Renal cortex interstitium (tissue), 11 donors: ENCODE results near the gene CLP1. TPM values are rescaled to one million over a fixed set of nuclear protein-coding genes. Genes with fewer than 3 reads are reported as not detected.
"Not testable (repeated sequence)": the region's sequence is repeated elsewhere in the genome, so short reads cannot be mapped to it uniquely, and the experiment has no call there.

Experiments
- DNase-seq, 11 donors: peaks; one replicate each; pipeline ENCODE4 v3.0.0-alpha.2; 2013; ENCODE audit warnings: low read depth in 9 of 11, low spot score in 4 of 11; ENCODE audit errors: extremely low read depth in 1 of 11
- polyA plus RNA-seq, 3 donors: library from polyadenylated mRNA; unstranded; fragments of 120-200 nt; gene quantifications; one replicate each; pipeline ENCODE4 v1.2.1, GENCODE V29; 2013; ENCODE audit not compliant: insufficient read length in 3 of 3

The CLP1 gene
- polyA plus RNA-seq, 3 donors, result 14.5 to 18.5 (median 16.8) TPM

- DNase-seq, result no peak
These were observed 6.8 kb upstream of the CLP1 start for GRCh38 chr11:57650739-57651090.

GRCh38 chr11:57651408-57651807 lies 6.2 kb upstream of the CLP1 start:
- DNase-seq, result no peak

- DNase-seq, result not testable (repeated sequence)
These were observed 5.3 kb upstream of the CLP1 start for GRCh38 chr11:57652230-57652629.

DNA sequence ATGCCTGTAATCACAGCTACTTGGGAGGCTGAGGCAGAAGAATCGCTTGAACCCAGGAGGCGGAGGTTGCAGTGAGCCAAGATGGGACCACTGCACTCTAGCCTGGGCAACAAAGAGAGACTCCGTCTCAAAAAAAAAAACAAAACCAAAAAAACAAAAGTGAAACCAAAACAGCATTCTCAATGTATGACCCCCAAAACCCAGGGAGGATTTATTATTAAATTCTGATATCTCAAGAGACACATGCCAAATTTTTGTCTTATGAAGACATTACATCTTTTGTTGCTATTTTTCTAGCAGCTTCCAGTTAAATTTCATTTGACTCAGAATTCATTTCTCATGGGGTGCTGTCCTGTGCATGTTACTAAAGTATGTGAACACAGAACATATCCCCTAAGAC lies 4.9 kb upstream of the CLP1 start:
- no peak for DNase-seq

DNA sequence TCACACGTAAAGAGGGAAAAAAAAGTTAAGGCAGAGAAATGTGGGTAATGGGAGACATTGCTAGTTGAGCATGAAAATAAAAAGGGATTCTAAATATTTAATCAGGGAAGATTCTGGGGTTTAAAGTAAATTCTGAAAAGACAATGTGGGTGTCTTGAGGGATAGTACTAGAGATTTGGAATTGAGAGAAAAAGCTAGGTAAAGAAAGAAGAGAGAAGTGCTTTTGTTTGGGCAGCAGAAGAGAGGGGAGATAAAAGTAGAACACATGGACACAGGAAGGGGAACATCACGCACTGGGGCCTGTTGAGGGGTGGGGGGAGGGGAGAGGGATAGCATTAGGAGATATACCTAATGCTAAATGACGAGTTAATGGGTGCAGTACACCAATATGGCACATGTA lies 4.4 kb upstream of the CLP1 start:
- DNase-seq, result no peak

DNA sequence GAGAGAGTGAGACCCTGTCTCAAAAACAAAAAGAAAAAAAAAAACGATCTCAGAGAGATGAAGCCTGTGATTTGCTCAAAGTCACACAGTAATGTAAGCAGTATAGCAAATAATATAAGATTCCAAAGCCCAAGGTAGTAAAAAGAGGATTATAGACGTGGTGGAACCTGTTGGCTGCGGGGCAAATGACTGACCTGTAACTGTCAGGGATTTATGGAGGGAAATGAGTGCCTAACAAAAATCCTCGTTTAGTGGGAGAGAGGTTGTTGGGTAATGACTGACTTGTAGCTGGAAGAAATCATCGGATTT lies 723 bp upstream of the CLP1 start:
- DNase-seq, result no peak

DNA sequence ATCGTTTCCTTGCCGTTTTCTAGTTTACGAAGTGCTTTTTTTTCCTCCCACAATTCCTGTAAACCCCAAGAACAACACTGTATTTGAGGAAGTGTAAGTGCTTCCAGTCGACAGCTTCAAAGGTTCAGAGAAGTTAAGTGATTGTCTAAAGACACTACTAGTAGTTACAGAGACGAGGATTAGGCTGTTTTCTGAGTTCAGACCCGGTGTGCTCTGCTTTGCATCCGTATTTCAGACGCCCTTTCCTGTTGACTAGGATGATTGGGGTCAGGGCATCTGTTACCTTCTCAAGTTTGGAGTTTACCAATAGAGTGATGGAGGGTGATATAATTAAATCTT lies 430 bp downstream of the CLP1 start:
- no peak for DNase-seq

- no peak for DNase-seq
These were observed 2.1 kb downstream of the CLP1 start for GRCh38 chr11:57659669-57660068.

DNA sequence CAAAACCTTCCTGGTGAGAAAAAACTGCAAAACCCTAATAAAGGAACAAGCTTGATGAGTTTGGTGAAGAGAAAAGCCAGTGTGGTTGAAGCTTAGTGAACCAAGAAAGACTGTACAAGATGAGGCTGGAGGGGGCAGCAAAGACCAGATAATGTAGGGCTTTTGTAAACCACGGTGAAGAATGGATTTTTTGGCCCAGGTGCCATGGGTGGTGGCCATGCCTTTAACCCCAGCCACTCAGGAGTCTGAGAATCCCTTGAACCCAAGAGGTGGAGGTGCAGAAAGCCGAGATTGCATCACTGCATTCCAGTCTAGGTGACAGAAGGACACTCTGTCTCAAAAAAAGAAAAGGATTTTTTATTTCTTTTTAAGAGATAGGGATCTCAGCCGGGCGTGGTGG lies 5.3 kb downstream of the CLP1 start:
- DNase-seq, result no peak

DNA sequence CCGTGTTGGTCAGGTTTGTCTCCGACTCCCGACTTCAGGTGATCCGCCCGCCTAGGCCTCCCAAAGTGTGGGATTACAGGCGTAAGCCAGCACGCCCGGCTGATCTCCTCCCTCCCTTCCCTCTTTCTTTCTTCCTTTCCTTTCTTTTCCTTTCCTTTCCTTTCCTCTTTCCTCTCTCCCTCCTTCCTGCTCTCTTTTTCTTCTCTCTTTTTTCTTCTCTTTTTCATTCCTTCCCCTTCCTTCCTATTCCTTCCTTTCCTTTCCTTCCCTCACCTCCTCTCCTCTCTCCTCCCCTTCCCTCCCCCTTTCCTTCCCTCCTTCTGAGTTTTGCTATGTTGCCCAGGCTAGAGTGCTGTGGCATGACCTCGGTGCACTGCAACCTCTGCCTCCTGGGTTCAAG lies 6.4 kb downstream of the CLP1 start:
- no peak for DNase-seq

DNA sequence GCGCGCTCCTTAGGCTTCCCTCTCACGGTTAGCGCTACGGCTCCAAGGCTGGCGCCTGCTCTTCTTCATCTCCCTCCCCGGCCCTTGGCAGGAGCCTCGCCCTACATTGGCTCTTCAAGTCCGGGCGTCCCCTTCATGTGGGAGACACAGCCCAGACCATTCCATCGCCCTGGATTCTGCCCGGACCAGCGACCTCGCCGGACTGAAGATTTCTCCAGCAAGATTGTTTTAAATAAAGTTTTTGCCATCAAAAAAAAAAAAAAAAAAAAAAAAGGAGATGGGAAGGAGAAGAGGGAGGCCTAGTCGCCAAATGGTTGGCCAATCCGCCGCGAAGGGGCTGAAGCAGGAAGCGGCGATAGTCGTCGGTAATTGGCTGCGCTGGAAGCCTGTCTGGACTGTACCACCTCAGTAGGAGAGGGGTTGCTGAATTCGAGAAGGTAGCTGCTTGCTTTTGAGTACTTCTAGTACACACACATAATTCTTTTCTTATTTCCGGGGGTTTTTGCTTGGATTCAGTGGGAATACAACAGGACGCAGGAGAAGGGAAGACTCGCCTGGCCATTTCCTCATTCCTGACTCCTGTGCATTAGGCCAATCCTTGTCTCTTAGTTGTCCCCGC lies 9.7 kb downstream of the CLP1 start:
- DNase-seq, result peak; percentile 93 to 98 (median 97)

- peak in 9 of 11 donors; percentile 98 to 100 (median 99) for DNase-seq
These were observed 10.3 kb downstream of the CLP1 start, which contains the start of gene ZDHHC5 for GRCh38 chr11:57667736-57668433. Gene ZDHHC5 (plus strand): TSS chr11:57668114. CDS start chr11:57673091, 4,977 bp downstream.

DNA sequence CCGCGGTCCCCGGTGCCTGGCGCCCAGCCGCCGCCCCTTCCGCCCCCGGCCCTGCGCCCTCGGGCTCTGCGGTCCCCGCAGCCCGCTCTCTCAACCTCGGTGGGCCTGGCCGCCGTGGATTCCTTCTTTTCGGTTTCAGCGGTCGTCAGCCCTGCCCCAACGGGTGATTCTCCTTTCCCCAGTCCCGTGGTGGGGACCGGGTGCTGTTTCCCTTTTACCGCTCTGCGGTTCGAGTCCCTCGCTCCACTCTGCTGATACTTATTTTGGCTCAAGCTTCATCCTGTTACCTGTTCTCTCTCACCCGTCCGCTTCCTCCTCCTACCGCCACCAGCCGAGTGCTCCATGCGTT lies 10.8 kb downstream of the CLP1 start:
- DNase-seq, result no peak

GRCh38 chr11:57674251-57674650 lies 16.7 kb downstream of the CLP1 start:
- no peak for DNase-seq

- DNase-seq, result no peak
These were observed 17.8 kb downstream of the CLP1 start for GRCh38 chr11:57675176-57675941.

DNA sequence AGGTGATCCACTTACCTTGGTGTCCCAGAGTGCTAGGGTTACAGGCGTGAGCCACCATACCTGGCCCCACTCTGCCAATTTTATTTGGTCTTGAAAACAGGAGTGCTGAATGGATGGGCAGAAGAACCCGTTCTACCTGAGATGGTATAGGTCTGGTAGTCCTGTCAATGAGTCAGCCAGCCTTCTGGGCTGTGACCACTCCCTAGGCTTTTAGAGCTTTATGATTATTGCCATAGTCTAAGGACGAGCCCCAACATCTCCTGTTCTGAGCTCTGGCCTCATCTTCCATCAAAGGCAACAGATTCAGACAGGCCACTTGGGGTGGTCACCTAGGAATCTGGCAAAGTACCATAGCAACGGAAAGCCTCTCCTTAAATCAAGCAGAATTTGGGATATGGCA lies 21.8 kb downstream of the CLP1 start:
- DNase-seq, result no peak

- DNase-seq, result no peak
These were observed 23.0 kb downstream of the CLP1 start for GRCh38 chr11:57680552-57680874.

- DNase-seq, result no peak
These were observed 23.6 kb downstream of the CLP1 start for GRCh38 chr11:57681168-57681567.

GRCh38 chr11:57690474-57690873 lies 32.9 kb downstream of the CLP1 start:
- not testable (repeated sequence) for DNase-seq

DNA sequence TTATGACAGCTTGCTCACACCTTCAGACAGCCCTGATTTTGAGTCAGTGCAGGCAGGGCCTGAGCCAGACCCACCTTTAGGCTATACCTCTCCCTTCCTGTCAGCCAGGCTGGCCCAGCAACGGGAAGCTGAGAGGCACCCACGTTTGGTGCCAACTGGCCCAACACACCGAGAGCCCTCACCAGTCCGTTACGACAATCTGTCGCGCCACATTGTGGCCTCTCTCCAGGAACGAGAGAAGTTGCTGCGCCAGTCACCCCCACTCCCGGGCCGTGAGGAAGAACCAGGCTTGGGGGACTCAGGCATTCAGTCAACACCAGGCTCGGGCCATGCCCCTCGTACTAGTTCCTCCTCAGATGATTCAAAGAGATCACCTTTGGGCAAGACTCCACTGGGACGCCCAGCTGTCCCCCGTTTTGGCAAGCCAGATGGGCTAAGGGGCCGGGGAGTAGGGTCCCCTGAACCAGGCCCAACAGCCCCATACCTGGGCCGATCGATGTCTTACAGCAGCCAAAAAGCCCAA lies 41.3 kb downstream of the CLP1 start:
- no peak for DNase-seq

DNA sequence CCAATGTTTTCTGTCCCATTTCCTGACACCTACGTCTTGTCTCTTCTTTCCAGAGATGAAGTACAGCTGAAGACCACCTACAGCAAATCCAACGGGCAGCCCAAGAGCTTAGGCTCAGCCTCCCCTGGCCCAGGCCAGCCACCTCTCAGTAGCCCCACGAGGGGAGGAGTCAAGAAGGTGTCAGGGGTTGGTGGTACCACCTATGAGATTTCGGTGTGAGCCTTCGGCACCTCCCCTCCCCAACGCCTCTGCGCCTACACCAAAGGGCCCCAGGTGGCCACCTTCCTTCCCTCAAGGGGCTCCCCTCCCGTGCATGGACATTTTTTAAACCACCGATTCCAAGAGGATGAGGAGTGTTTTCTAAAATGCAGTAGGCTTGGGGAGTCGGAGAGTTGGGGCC lies 42.3 kb downstream of the CLP1 start:
- DNase-seq, result no peak
